Measurements from ENCODE around the gene PPIA.

DNA sequence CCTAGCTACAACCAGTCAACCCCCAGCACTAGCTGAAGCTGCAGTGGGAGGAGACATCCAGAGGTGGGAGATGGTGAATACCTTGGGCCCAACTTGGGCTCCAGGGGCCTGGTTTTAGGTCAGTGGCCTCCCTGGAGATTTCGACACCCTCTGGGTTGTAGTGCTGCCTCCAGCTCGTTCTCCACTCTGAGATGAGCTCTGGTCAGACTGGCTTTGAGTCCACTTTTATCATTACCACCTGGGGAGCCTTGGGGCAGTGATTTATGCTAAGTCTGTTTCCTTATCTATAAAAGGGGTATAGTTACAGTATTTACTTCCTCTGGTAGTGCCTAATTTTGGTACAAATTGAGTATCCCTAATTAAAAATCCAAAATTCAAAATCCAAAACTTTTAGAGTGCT is 22.8 kb downstream of the PPIA start:
- TF ChIP-seq, protein P1, sequence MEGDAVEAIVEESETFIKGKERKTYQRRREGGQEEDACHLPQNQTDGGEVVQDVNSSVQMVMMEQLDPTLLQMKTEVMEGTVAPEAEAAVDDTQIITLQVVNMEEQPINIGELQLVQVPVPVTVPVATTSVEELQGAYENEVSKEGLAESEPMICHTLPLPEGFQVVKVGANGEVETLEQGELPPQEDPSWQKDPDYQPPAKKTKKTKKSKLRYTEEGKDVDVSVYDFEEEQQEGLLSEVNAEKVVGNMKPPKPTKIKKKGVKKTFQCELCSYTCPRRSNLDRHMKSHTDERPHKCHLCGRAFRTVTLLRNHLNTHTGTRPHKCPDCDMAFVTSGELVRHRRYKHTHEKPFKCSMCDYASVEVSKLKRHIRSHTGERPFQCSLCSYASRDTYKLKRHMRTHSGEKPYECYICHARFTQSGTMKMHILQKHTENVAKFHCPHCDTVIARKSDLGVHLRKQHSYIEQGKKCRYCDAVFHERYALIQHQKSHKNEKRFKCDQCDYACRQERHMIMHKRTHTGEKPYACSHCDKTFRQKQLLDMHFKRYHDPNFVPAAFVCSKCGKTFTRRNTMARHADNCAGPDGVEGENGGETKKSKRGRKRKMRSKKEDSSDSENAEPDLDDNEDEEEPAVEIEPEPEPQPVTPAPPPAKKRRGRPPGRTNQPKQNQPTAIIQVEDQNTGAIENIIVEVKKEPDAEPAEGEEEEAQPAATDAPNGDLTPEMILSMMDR (IDR thresholded peaks at IDR 0.05) = no peak
- no peak for TF ChIP-seq POLR2AphosphoS5 (IDR thresholded peaks at IDR 0.05)
- no peak for TF ChIP-seq EP300 (IDR thresholded peaks at IDR 0.05)

All from suprapubic skin (tissue), 4 donors.